Islet of Langerhans (tissue), 1 donor: ENCODE data around the gene RGL1.
"Not testable (repeated sequence)": the region's sequence is repeated elsewhere in the genome, so short reads cannot be mapped to it uniquely, and the experiment has no call there.

Experiments
- FAIRE-seq: peaks from one replicate; lab custom pipeline; 2011; peaks lifted over from hg19 to GRCh38; lab: Jason Lieb, UNC

Gene RGL1

DNA sequence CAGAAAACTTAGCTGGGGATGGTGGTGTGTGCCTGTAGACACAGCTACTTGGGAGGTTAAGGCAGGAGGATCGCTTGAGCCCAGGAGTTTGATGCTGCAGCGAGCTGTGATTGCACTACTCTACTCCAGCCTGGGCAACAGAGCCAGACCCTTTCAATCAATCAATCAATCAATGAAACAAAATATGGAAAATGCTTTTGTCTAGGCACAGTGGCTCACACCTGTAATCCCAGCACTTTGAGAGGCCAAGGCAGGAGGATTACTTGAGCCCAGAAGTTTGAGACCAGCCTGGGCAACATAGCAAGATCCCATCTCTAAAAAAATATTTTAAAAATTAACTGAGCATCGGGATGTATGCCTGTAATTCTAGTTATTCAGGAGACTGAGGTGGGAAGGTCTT is 19.0 kb upstream of the RGL1 start:
- not testable (repeated sequence) for FAIRE-seq

DNA sequence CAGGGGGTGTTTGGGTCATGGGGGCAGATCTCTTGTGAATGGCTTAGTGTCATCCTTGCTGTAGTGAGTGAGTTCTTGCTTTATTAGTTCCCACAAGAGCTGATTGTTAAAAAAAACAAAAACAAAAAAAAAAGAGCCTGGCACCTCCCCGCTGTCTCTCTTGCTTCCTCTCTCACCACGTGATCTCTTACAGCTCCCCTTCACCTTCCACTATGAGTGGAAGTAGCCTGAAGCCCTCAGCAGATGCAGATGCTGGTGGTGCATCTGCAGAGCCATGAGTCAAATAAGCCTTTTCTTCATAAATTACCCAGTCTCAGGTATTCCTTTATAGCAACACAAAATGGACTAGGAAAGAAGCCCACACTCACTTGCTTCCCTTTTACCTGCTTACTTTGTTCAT is 17.2 kb upstream of the RGL1 start:
- no peak for FAIRE-seq

- no peak for FAIRE-seq
These were observed 13.6 kb upstream of the RGL1 start for GRCh38 chr1:183791319-183791718.

DNA sequence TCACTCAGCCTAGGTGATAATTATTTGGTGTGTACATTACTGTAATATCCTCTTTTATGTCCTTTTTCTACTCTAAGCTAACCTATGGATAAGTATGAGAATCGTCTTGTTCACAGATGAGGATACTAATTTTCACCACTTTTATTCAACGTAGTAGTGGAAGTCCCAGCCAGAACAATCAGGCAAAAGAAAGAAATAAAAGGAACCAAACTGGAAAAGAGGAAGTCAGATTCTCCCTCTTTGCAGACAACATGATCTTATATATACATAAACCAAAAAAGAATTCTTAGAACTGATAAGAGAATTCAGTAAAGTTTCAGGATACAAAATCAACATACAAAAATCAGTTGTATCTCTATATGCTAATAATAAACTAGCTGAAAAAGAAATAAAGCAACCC is 12.6 kb upstream of the RGL1 start:
- peak; percentile 66 for FAIRE-seq

DNA sequence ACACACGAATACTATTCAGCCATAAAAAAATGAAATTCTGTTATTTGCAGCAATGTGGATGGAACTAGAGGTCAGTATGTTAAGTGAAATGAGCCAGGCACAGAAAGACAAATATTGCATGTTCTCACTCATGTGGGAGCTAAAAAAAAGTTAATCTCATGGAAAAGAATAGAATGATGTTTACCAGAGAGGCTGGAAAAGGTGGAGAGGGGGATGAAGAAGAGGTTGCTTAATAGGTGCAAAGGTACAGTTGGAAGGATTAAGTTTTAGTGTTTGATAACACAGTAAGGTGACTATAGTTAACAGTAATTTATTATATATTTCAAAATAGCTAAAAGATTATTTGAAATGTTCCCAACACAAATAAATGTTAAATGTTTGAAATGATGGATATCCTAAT is 10.8 kb upstream of the RGL1 start:
- peak; percentile 78 for FAIRE-seq

DNA sequence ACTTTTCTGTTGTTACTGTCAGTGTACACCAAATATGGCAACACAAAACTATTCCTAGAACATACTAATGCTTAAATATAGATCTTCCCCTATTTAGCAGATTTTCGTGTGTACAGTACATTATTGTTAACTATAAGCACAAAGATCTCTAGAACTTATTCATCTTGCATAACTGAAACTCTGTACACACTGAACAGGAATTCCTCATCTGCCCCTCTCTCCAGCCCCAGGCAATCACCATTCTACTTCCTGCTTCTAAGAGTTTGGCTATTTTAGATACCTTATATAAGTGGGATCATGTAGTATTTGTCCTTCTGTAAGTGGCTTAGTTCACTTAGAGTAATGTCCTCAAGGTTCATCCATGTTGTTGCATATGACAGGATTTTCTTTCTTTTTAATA is 4.5 kb upstream of the RGL1 start:
- FAIRE-seq: no peak

DNA sequence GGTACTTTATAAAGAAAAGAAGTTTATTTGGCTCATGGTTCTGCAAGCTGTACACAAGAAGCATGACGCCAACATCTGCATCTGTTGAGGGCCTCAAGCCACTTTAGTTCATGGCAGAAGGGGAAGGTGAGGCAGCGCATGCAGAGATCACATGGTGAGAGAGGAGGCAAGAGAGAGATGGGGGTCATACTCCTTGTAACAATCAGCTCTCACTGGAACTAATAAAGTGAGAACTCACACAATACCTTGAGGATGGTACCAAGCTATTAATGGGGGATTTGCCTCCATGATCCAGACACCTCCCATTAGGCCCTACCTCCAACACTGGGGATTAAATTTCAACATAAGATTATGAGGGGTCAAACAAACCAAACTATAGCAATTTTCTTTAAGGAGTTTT is 3.3 kb upstream of the RGL1 start:
- no peak for FAIRE-seq

DNA sequence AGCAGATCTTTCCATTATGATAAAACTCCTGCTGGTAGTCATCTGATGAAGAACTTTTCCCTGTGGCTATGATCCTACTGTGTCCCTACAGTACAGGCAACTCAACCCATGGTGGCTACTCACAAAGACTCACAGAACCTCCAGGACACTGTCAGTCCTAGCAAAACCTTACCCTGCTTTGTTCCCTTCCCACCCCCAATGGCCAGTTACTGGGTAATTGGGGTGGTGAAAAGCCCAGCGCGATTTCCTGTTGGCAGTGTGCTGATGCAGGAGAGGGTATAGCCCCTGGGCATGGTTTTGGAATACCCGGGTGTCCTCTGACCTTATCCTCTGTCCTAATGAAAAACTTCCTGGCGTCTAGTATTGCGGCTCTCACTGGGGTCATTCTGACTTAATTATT is 533 bp upstream of the RGL1 start:
- no peak for FAIRE-seq

DNA sequence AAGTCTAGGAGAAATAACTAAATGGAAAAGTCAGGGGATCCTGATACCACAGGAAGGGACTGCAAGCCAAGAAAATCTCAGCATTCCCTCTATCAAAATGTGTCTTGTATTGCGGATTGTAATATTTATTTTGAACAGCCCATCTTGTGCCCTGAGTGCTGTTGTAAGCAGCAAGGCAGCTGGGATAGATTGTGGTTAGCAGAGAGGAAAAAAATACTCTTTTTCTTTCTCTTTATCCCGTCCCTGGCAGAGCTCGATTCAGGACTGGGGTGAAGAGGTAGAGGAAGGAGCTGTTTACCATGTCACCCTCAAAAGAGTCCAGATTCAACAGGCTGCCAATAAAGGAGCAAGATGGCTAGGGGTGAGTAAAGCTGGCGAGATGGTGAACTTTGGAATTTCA is 1.2 kb downstream of the RGL1 start:
- FAIRE-seq: no peak

DNA sequence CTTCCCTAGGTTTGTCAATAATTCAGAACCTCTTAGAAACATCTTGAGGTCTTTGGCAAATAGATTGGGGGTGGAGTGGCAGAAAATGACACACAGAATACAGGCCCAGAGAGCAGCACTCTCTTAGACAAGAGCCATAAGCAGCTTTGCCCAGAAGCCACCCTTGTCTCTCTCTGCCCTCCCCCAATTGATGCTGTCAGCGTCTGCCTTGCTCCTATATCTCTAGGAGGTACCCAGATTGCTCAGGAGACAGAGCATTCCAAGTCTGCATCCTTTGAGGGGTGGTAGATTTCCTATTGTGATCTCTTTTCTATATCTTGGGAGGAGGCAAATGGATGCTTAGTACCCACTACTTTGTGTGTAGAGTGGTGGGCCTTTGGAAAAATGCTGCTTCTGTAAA is 1.8 kb downstream of the RGL1 start:
- no peak for FAIRE-seq

- no peak for FAIRE-seq
These were observed 2.7 kb downstream of the RGL1 start for GRCh38 chr1:183807549-183808168.

DNA sequence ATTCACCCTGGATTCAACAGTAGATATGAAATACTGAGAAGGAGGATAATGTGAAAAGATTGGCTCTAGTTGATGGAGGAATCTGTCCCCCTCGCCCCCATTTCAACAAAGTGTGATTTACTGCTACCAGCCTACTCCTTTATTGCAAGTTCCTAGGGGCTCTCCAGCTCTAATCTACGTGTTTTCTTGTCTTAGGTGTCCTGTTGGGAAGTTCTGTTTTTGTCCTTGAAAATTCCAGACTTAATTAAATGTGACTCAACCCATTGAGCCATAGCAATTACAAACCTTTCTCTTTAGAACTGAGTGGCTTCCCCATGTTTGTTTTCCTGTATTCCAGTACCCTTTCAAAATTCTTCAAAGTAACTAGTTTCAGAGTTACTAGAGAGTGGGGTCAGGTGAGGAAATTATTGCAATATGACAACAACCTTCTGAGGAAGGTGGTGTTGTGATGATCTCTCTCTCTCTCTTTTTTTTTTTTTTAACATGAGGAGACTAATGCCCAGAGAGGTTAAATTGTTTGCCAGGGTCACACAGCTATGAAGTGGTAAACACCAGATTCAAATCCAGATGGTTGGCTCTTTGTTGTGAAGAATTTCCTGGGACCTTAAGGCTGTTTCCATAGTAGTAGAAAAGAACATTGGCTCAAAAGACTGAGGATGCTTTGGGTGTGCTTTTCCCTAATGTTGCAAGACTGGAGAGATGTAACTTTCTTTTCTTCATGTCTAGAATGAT is 3.5 kb downstream of the RGL1 start:
- no peak for FAIRE-seq

DNA sequence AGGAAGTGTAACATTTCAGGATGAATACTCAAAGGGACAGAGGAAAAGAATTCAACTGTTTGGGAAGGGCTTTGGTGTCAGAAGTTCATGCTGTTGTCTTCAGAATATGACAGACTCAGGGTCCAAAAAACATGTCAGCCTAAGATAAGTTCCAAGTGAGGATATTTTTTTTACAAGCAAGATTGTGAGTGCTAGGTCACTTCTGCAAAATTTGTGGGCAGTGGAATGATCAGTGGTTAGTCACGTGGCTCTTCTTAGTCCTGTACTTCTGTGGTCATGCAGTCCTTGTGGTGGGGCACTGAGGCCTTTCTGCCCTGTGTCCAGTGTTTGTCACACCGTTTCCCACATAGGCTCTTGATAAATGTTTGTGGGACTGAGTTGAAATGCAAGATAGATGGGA is 5.2 kb downstream of the RGL1 start:
- no peak for FAIRE-seq

GRCh38 chr1:183810756-183811544 is 6.0 kb downstream of the RGL1 start:
- FAIRE-seq: no peak

DNA sequence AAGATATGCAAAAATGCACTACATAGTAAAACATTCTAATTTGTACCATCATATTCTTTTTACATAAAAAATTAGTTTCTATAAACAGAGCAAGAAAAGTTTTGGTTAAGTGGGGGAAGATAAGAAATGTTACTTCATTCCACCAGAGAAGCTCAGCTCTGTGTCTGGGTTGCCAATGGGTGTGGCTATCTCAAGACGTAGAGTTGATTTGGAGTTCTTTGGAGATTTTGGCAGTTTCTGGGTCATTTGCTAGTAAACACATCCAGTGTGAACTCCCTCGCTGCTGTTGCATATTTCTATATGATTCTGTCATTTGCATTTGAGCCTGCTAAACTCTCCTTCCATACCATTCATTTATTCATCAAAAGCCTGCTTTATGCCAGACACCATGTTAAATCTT is 7.2 kb downstream of the RGL1 start:
- no peak for FAIRE-seq

DNA sequence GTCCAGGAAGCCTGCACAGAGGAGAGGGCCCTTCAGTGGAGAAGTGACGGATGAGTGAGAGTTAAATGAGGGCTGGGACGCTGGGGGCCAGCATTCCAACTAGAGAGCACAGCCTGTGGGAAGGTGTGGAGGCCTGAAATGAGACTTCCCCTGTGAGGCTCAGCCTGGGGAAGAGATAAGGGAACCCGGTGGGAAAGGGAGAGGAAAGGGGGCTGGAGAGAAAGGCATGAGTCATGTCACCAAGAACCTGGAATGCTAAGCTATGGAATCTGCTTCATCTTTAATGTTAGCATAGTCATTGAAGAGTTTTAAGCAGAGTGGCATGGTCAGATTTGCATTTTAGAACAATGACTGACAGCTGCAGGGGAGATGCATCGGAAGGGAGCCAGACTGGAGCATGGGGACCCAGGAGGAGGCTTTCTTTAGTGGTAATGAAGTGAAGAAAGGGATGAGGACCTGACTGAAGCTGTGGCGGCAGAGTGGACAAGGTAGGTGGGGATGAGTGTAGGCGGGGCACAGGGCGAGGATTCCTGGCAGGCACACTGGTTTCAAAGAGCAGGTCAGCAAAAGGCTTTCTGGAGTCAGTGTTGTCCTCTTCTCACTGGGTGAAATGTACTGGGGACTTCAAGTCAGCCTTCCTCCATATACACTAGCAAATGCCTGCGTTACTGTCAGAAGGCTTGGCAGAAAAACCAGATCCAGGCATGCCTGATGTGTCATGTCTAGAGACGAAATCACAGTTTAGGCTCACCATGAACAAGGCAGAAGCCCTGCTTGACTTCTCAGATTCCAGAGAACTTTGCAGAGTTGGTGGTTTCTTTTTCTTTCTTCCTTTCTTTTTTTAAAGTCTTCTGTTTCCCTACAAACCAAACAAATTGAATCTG is 8.0 kb downstream of the RGL1 start:
- FAIRE-seq: no peak

GRCh38 chr1:183814121-183814681 is 9.3 kb downstream of the RGL1 start:
- FAIRE-seq: no peak

- FAIRE-seq: no peak
These were observed 11.2 kb downstream of the RGL1 start for GRCh38 chr1:183816110-183816509.

DNA sequence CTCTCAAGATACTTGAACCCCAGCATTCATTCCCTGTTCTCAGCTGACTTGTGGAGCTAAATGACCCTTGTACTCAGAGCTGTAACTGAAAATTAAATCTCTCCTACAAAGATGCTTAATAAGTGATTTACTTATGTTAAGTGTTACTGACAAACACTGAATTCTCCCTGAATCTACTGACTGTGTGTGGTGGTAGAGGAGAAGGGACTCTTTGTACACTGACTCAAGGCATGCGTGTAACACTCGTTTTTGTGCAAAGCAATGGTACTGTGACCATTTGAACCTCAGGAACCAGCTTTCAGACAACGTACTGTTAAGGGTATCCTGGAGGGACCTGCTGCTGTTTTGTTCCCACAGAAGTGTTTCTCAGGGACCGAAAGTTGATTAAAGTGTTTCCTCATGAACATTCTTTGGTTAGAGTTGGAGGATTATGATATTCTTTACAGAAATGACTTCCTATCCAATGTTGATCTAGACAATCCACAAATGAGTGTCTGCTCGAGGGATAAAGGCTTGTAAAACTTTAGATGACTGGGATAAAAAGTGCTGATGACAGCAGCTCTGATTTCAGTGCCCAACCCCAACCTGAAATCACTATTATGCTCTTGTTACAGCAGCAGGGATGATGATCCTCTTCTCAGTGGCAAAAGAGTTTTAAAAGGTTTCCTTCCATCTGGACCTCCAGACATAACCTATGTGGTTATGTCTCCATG is 12.8 kb downstream of the RGL1 start:
- no peak for FAIRE-seq

- FAIRE-seq: no peak
These were observed 14.1 kb downstream of the RGL1 start for GRCh38 chr1:183819059-183819458.

- FAIRE-seq: no peak
These were observed 16.5 kb downstream of the RGL1 start for GRCh38 chr1:183821309-183821888.
